Right atrium auricular region (tissue), 2 donors: ENCODE data around the gene CCSAP. TPM values are rescaled to one million over a fixed set of nuclear protein-coding genes. Genes with fewer than 3 reads are reported as not detected.
A peak's percentile ranks its signal among the peaks of the same experiment; 100 is the strongest.

Experiments
- DNase-seq: peaks from one replicate; pipeline ENCODE4 v3.0.0-alpha.2; 2019; ENCODE audit warnings: low spot score
- H3K27ac ChIP-seq, 2 donors: fragments of 200-600 bp; sonication (generic); 1 replicate in 1 of 2; 2 replicates in 1 of 2; pipeline ENCODE4 v1.5.1; 2016 to 2019
- H3K27me3 ChIP-seq, 2 donors: fragments of 200-600 bp; sonication (generic); one replicate each; pipeline versions ENCODE4 v1.5.1 to v1.6.0; 2017 to 2019
- H3K36me3 ChIP-seq: fragments of 200-600 bp; sonication (generic); one replicate; pipeline ENCODE4 v1.5.1; 2016
- H3K4me1 ChIP-seq, 2 donors: fragments of 200-600 bp; sonication (generic); one replicate each; pipeline versions ENCODE4 v1.5.1 to v1.6.0; 2017 to 2019
- H3K4me3 ChIP-seq, 2 donors: fragments of 200-600 bp; sonication (generic); 1 replicate in 1 of 2; 2 replicates in 1 of 2; pipeline ENCODE4 v1.5.1; 2017 to 2019; ENCODE audit warnings: mild to moderate bottlenecking in 1 of 2, moderate library complexity in 1 of 2
- H3K9me3 ChIP-seq, 2 donors: fragments of 200-600 bp; sonication (generic); one replicate each; pipeline ENCODE4 v1.5.1; 2019
- total RNA-seq, 2 donors: library from RNA; depleted of rRNA; stranded (reverse); fragments of >200 nt; gene quantifications; one replicate each; pipeline ENCODE4 v1.1.0, GENCODE V29; 2016
- TF ChIP-seq, protein P1 (sequence below), 2 donors: fragments of 200-600 bp; sonication (generic); IDR thresholded peaks; one replicate each; pipeline ENCODE4 v1.5.1; 2019; ENCODE audit warnings: antibody characterized with exemption in 2 of 2

CCSAP gene
- total RNA-seq, 2 donors from 2014 or later: 2.6 to 2.7 TPM

DNA sequence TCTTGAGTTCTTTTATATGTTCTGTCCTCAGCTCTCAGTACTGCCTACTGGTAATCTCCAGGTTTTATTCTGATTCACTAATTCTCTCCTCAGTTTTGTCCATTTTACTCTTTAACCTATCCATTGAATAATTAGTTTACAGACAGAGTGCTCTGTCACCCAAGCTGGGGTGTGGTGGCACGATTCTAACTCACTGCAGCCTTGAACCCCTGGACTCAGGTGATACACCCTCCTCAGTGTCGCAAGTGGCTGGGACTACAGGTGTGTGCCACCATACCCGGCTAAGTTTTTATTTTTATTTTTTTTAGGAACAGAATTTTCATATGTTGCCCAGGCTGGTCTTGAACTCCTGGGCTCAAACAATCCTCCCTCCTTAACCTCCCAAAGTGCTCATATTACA is 58.0 kb downstream of the CCSAP start:
- Histone ChIP-seq H3K36me3 (peaks cover 12% of the 10 kb centered on the region), H3K9me3 (peaks cover 0 to 4% of the 10 kb centered on the region in 2 donors), H3K4me1 (peaks cover 0 to 19% of the 10 kb centered on the region in 2 donors), H3K27ac (no peak overlapping the region), H3K4me3 (no peak overlapping the region), H3K27me3 (no peaks in the 10 kb centered on the region)
- no peak for DNase-seq
- TF ChIP-seq, protein P1, sequence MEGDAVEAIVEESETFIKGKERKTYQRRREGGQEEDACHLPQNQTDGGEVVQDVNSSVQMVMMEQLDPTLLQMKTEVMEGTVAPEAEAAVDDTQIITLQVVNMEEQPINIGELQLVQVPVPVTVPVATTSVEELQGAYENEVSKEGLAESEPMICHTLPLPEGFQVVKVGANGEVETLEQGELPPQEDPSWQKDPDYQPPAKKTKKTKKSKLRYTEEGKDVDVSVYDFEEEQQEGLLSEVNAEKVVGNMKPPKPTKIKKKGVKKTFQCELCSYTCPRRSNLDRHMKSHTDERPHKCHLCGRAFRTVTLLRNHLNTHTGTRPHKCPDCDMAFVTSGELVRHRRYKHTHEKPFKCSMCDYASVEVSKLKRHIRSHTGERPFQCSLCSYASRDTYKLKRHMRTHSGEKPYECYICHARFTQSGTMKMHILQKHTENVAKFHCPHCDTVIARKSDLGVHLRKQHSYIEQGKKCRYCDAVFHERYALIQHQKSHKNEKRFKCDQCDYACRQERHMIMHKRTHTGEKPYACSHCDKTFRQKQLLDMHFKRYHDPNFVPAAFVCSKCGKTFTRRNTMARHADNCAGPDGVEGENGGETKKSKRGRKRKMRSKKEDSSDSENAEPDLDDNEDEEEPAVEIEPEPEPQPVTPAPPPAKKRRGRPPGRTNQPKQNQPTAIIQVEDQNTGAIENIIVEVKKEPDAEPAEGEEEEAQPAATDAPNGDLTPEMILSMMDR (IDR thresholded peaks at IDR 0.05): no peak

DNA sequence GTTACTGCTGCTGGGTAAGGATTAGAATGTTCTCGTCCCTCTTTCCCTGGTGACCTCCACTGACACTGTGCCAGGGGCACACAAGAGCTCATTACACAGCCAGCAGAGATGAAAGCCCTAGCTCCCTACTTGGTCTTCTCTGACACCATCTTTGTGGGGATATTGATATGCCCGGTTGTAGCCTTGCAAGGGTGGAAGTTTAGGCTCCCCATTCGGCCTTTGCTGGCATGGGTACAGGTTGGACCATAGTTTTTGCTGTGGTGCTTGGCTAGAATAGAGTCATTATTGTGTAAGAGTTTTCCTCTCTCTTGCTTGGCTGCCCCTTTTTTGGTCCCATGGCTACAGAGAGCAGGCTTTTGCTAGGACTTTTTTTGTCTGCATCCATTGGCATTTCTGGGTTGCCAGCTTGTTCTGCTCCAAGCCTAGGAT is 59.6 kb downstream of the CCSAP start:
- Histone ChIP-seq H3K27ac (peak overlapping the region in 1 of 2 donors; percentile 20), H3K4me3 (no peak overlapping the region), H3K9me3 (peaks cover 0 to 4% of the 10 kb centered on the region in 2 donors), H3K36me3 (no peaks in the 10 kb centered on the region), H3K4me1 (peaks cover 0 to 31% of the 10 kb centered on the region in 2 donors), H3K27me3 (no peaks in the 10 kb centered on the region)
- TF ChIP-seq, protein P1 (IDR thresholded peaks at IDR 0.05): no peak
- DNase-seq: no peak

DNA sequence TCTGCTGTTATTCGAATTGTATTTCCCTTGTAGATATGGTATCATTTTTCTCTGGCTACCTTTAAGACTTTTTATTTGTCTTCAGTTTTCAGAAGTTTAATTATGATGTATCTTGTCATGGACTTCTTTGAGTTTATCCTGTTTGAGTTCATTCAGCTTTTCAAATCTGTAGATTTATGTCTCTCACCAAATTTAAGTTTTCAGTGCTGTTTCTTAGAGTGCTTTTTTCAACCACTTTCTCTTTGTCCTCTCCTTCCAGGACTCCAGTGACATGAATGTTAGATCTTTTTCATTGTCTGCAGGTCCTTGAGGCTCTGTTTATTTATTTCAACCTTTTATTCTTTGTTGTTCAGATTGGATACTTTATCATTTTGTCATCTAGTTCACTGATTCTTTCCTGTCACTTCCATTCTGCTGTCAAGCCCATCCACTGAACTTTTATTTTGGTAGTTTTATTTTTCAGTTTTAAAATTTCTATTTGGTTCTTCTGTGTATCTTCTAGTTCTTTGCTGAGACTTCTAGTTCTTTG is 60.5 kb downstream of the CCSAP start:
- Histone ChIP-seq H3K4me3 (no peak overlapping the region), H3K9me3 (peaks cover 0 to 4% of the 10 kb centered on the region in 2 donors), H3K27me3 (no peaks in the 10 kb centered on the region), H3K36me3 (no peaks in the 10 kb centered on the region), H3K27ac (no peak overlapping the region), H3K4me1 (peaks cover 0 to 32% of the 10 kb centered on the region in 2 donors)
- no peak for DNase-seq
- TF ChIP-seq, protein P1 (IDR thresholded peaks at IDR 0.05): no peak

DNA sequence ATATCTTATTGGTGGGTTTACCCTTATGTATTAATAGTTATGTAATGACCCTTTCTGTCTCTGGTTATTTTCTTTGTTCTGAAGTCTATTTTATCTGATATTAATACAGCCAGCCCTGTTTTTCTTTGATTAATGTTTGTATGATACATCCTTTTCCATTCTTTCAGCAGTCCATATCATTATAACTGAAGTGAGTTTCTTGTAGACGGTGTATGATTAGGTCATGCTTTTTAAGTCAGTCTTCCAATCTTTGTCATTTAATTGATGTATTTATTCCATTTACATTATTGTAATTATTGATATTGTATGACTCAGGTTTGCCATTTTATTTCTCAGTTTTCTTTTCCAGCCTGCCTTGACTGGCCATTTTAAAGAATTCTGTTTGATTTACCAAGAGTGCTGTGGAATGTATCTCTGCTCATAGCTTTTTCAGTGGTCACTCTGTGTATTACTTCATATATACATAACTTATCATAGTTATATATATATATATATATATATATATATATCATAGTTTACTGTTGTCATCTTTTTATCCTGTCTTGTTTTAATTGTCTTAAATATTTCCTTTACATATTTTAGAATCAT is 61.4 kb downstream of the CCSAP start:
- TF ChIP-seq, protein P1 (IDR thresholded peaks at IDR 0.05): peak in 1 of 2 donors; percentile 24
- peaks cover 0 to 32% of the 10 kb centered on the region in 2 donors for H3K4me1 ChIP-seq
- no peak for DNase-seq
- H3K27ac ChIP-seq: no peak overlapping the region
- no peak overlapping the region for H3K4me3 ChIP-seq
- no peaks in the 10 kb centered on the region for H3K27me3 ChIP-seq
- no peaks in the 10 kb centered on the region for H3K36me3 ChIP-seq
- H3K9me3 ChIP-seq: peaks cover 0 to 4% of the 10 kb centered on the region in 2 donors

DNA sequence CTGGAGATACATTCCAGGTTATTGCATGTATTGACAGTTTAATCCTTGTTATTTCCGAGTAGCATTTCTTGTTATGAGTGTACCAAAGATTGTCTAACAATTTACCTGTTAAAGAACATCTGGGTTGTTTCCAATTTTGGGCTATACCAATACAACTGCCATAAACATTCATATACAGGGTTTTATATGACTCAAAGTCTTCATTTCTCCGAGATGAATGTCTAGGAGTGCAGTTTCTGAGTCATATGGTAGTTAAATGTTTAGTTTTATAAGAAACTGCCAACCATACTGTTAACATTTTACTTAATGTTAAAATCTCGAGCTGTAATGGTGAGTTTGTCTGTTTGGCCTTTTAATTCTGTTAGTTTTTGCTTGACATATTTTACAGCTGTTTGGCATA is 61.9 kb downstream of the CCSAP start:
- Histone ChIP-seq H3K4me1 (peaks cover 0 to 32% of the 10 kb centered on the region in 2 donors), H3K27me3 (no peaks in the 10 kb centered on the region), H3K4me3 (no peak overlapping the region), H3K9me3 (peaks cover 0 to 4% of the 10 kb centered on the region in 2 donors), H3K36me3 (no peaks in the 10 kb centered on the region), H3K27ac (no peak overlapping the region)
- no peak for DNase-seq
- TF ChIP-seq, protein P1 (IDR thresholded peaks at IDR 0.05): no peak
